WERI-Rb-1 (cell line): ENCODE results near the gene DYNC1H1.

Experiments used
- DNase-seq: peaks from one replicate; pipeline ENCODE4 v3.0.0-alpha.2; 2020
- H3K27ac ChIP-seq: fragments of 250-450 bp; sonication (Bioruptor Pico); 2 replicates; pipeline ENCODE4 v1.5.1; 2020; ENCODE audit warnings: mild to moderate bottlenecking, moderate library complexity
- H3K27me3 ChIP-seq: fragments of 250-450 bp; sonication (Bioruptor Pico); 2 replicates; pipeline ENCODE4 v1.5.1; 2021; ENCODE audit warnings: mild to moderate bottlenecking, low read depth, moderate library complexity; ENCODE audit not compliant: insufficient read depth, severe bottlenecking
- H3K36me3 ChIP-seq: fragments of 250-450 bp; sonication (Bioruptor Pico); 2 replicates; pipeline ENCODE4 v1.5.1; 2020; ENCODE audit warnings: mild to moderate bottlenecking, moderate library complexity
- H3K4me3 ChIP-seq: 2 replicates; pipeline ENCODE4 v1.5.1; 2011; ENCODE audit warnings: low read depth, mild to moderate bottlenecking, control low read depth, low read length
- H3K9me3 ChIP-seq: fragments of 250-450 bp; sonication (Bioruptor Pico); 2 replicates; pipeline ENCODE4 v1.5.1; 2021; ENCODE audit warnings: mild to moderate bottlenecking, moderate library complexity; ENCODE audit not compliant: severe bottlenecking
- CTCF ChIP-seq: IDR thresholded peaks from 2 replicates; pipeline ENCODE4 v1.5.1; 2011; ENCODE audit warnings: low read depth, mild to moderate bottlenecking, control low read depth, inconsistent platforms, low read length

The DYNC1H1 gene

GRCh38 chr14:102049258-102050025, 85.1 kb downstream of the DYNC1H1 start:
- Histone ChIP-seq H3K4me3 (no peak overlapping the region), H3K9me3 (no peaks in the 10 kb centered on the region), H3K27me3 (no peaks in the 10 kb centered on the region), H3K36me3 (peaks cover 76% of the 10 kb centered on the region), H3K27ac (no peak overlapping the region)
- DNase-seq = no peak
- TF ChIP-seq CTCF = no peak

GRCh38 chr14:102050026-102050405, 85.6 kb downstream of the DYNC1H1 start:
- H3K27me3 ChIP-seq = no peaks in the 10 kb centered on the region
- no peak for DNase-seq
- no peak overlapping the region for H3K27ac ChIP-seq
- no peak for TF ChIP-seq CTCF
- H3K9me3 ChIP-seq = no peaks in the 10 kb centered on the region
- H3K4me3 ChIP-seq = no peak overlapping the region
- peaks cover 75% of the 10 kb centered on the region for H3K36me3 ChIP-seq

GRCh38 chr14:102050625-102051024, 86.3 kb downstream of the DYNC1H1 start:
- Histone ChIP-seq H3K4me3 (no peak overlapping the region), H3K9me3 (no peaks in the 10 kb centered on the region), H3K27ac (no peak overlapping the region), H3K27me3 (no peaks in the 10 kb centered on the region), H3K36me3 (peaks cover 75% of the 10 kb centered on the region)
- DNase-seq = no peak
- no peak for TF ChIP-seq CTCF

GRCh38 chr14:102052522-102052921, 88.1 kb downstream of the DYNC1H1 start:
- no peak overlapping the region for H3K4me3 ChIP-seq
- peaks cover 62% of the 10 kb centered on the region for H3K36me3 ChIP-seq
- TF ChIP-seq CTCF = no peak
- DNase-seq = no peak
- H3K27me3 ChIP-seq = no peaks in the 10 kb centered on the region
- H3K27ac ChIP-seq = no peak overlapping the region
- no peaks in the 10 kb centered on the region for H3K9me3 ChIP-seq

GRCh38 chr14:102055181-102055901, 91.0 kb downstream of the DYNC1H1 start:
- no peak for TF ChIP-seq CTCF
- peak; percentile 56 for DNase-seq
- no peak overlapping the region for H3K4me3 ChIP-seq

More at GRCh38 chr14:102055181-102055901, 91.0 kb downstream of the DYNC1H1 start:
- Histone ChIP-seq H3K36me3 (peaks cover 34% of the 10 kb centered on the region), H3K27ac (peak overlapping the region; percentile 14), H3K9me3 (no peaks in the 10 kb centered on the region), H3K27me3 (no peaks in the 10 kb centered on the region)
